Kidney (tissue), 14 donors: Measurements from ENCODE around the gene ANKRD42. TPM values are rescaled to one million over a fixed set of nuclear protein-coding genes. Genes with fewer than 3 reads are reported as not detected.

Experiments used
- DNase-seq, 5 donors: peaks; one replicate each; pipeline ENCODE4 v3.0.0-alpha.2; 2013 to 2020
- FAIRE-seq: peaks from 2 replicates; lab custom pipeline; 2012; peaks lifted over from hg19 to GRCh38; lab: Jason Lieb, UNC
- H3K27ac ChIP-seq, 2 donors: one replicate each; pipeline ENCODE4 v1.7.0; 2013; ENCODE audit warnings: low read depth in 2 of 2, low read length in 2 of 2, inconsistent platforms in 1 of 2
- H3K27me3 ChIP-seq: one replicate; pipeline ENCODE4 v1.7.1; 2013; ENCODE audit warnings: low read length, inconsistent platforms; ENCODE audit not compliant: control insufficient read depth, insufficient read depth
- H3K36me3 ChIP-seq, 3 donors: one replicate each; pipeline versions ENCODE4 v1.7.0 to v1.7.1; 2013; ENCODE audit warnings: low read length in 3 of 3, control low read depth in 1 of 3, inconsistent platforms in 1 of 3; ENCODE audit not compliant: insufficient read depth in 3 of 3, control insufficient read depth in 2 of 3
- H3K4me1 ChIP-seq, 3 donors: one replicate each; pipeline versions ENCODE4 v1.7.0 to v1.7.1; 2013; ENCODE audit warnings: low read length in 3 of 3, inconsistent platforms in 1 of 3, low read depth in 1 of 3; ENCODE audit not compliant: control insufficient read depth in 2 of 3, insufficient read depth in 2 of 3
- H3K4me3 ChIP-seq, 3 donors: one replicate each; pipeline versions ENCODE4 v1.7.0 to v1.8.1; 2013; ENCODE audit warnings: low read length in 3 of 3, control low read depth in 1 of 3, inconsistent platforms in 1 of 3
- H3K9ac ChIP-seq, 3 donors: one replicate each; pipeline versions ENCODE4 v1.7.0 to v1.7.1; 2013; ENCODE audit warnings: low read length in 3 of 3, control low read depth in 1 of 3, inconsistent platforms in 1 of 3
- H3K9me3 ChIP-seq, 3 donors: one replicate each; pipeline versions ENCODE4 v1.7.0 to v1.7.1; 2013; ENCODE audit warnings: low read length in 3 of 3, control low read depth in 1 of 3, inconsistent platforms in 1 of 3; ENCODE audit not compliant: control insufficient read depth in 2 of 3, insufficient read depth in 1 of 3
- CTCF ChIP-seq: IDR thresholded peaks from 3 replicates; pipeline ENCODE4 v1.5.1; 2012; ENCODE audit warnings: mild to moderate bottlenecking, moderate library complexity, borderline replicate concordance; ENCODE audit not compliant: insufficient read depth; ENCODE audit errors: extremely low read depth
- intact Hi-C: fragments of 100-400 bp; cut with DNase I; formaldehyde crosslinking; loops from one replicate; pipeline ENCODE4 v1.11.1; 2022
- polyA plus RNA-seq: library from polyadenylated mRNA; stranded (reverse); fragments of 350-450 nt; fragmentation: Illumina TruSeq; extraction: RNeasy Lipid Tissue Mini Kit (QIAGEN cat#74804); gene quantifications from one replicate; pipeline ENCODE4 v1.2.3, GENCODE V29; 2014; ENCODE audit warnings: low read depth, low replicate concordance; ENCODE audit not compliant: insufficient read depth
- total RNA-seq: library from RNA; stranded (reverse); fragmentation: NEBNext Ultra II Directional; extraction: Animal tissue kit (Norgen Biotek cat#: 25700); gene quantifications from one replicate; pipeline ENCODE4 v1.2.1, GENCODE V29; 2021
- donor health status: control.
- donor health status: control.
- donor health status: control.
- donor health status: control.
- donor health status: control.
- donor health status: DM: yes; HTN: yes; CAD: no.
- donor health status: Normal renal cell carcinoma (clear cell type).

ANKRD42 gene
- total and polyA plus RNA-seq, 2 donors from 2014 or later: 12.1 to 22.5 TPM

- Histone ChIP-seq H3K9me3 (no peaks in the 10 kb centered on the region), H3K4me1 (no peaks in the 10 kb centered on the region), H3K9ac (no peak overlapping the region), H3K27me3 (no peaks in the 10 kb centered on the region), H3K36me3 (peaks cover 5 to 14% (median 11%) of the 10 kb centered on the region in 3 donors), H3K27ac (no peak overlapping the region), H3K4me3 (no peak overlapping the region)
- TF ChIP-seq CTCF: no peak
- no peak for FAIRE-seq
- DNase-seq: no peak
- intact Hi-C loops: no loop called here
These were observed 79.1 kb downstream of the ANKRD42 start for GRCh38 chr11:83272627-83273026.

GRCh38 chr11:83275888-83276641 lies 82.6 kb downstream of the ANKRD42 start:
- H3K36me3 ChIP-seq: peaks cover 12 to 22% (median 13%) of the 10 kb centered on the region in 3 donors
- H3K4me1 ChIP-seq: no peaks in the 10 kb centered on the region
- FAIRE-seq: no peak
- no peak for DNase-seq
- no peaks in the 10 kb centered on the region for H3K27me3 ChIP-seq
- no peak overlapping the region for H3K9ac ChIP-seq
- no peak overlapping the region for H3K27ac ChIP-seq
- intact Hi-C loops: no loop called here
- no peaks in the 10 kb centered on the region for H3K9me3 ChIP-seq
- H3K4me3 ChIP-seq: no peak overlapping the region
- no peak for TF ChIP-seq CTCF

GRCh38 chr11:83278351-83278750 lies 84.8 kb downstream of the ANKRD42 start:
- Histone ChIP-seq H3K9ac (no peak overlapping the region), H3K4me3 (no peak overlapping the region), H3K9me3 (no peaks in the 10 kb centered on the region), H3K27me3 (no peaks in the 10 kb centered on the region), H3K36me3 (peaks cover 6 to 16% (median 9%) of the 10 kb centered on the region in 3 donors), H3K4me1 (peaks cover 0 to 3% (median 0%) of the 10 kb centered on the region in 3 donors), H3K27ac (no peak overlapping the region)
- no peak for DNase-seq
- intact Hi-C loops: no loop called here
- TF ChIP-seq CTCF: no peak
- FAIRE-seq: no peak
